Mesenchymal stem cell (in vitro differentiated cells and primary cell): ENCODE measurements around the gene PLAA. TPM values are rescaled to one million over a fixed set of nuclear protein-coding genes. Genes with fewer than 3 reads are reported as not detected.

ENCODE experiments used
- DNase-seq: peaks from one replicate; pipeline ENCODE4 v3.0.0-alpha.2; 2013
- H2AFZ ChIP-seq: one replicate; pipeline ENCODE4 v1.6.1; 2013; ENCODE audit warnings: low read depth, mild to moderate bottlenecking, control low read depth, inconsistent platforms, low read length, moderate library complexity
- H2AK5ac ChIP-seq: 2 replicates; pipeline ENCODE4 v1.6.1; 2013; ENCODE audit warnings: low read length, moderate library complexity, mild to moderate bottlenecking, inconsistent platforms; ENCODE audit not compliant: severe bottlenecking
- H2BK120ac ChIP-seq: one replicate; pipeline ENCODE4 v1.6.1; 2013; ENCODE audit warnings: low read depth, mild to moderate bottlenecking, inconsistent platforms, low read length, moderate library complexity
- H2BK12ac ChIP-seq, 2 experiments: one replicate each; pipeline ENCODE4 v1.6.1; 2013; ENCODE audit warnings: inconsistent platforms in 2 of 2, low read length in 2 of 2, mild to moderate bottlenecking in 2 of 2, moderate library complexity in 2 of 2, control low read depth in 1 of 2
- H2BK15ac ChIP-seq: one replicate; pipeline ENCODE4 v1.6.1; 2013; ENCODE audit warnings: mild to moderate bottlenecking, low read depth, inconsistent platforms; ENCODE audit not compliant: poor library complexity, severe bottlenecking
- H2BK5ac ChIP-seq: 2 replicates; pipeline ENCODE4 v1.6.1; 2013; ENCODE audit warnings: low read depth, mild to moderate bottlenecking, low read length, control low read depth, inconsistent platforms; ENCODE audit not compliant: poor library complexity, severe bottlenecking
- H3K14ac ChIP-seq, 2 experiments: one replicate each; pipeline ENCODE4 v1.6.1; 2013; ENCODE audit warnings: inconsistent platforms in 2 of 2, low read length in 2 of 2, control low read depth in 1 of 2, mild to moderate bottlenecking in 1 of 2, moderate library complexity in 1 of 2
- H3K18ac ChIP-seq, 2 experiments: one replicate each; pipeline ENCODE4 v1.6.1; 2013; ENCODE audit warnings: inconsistent platforms in 2 of 2, low read length in 2 of 2, control low read depth in 1 of 2, low read depth in 1 of 2, mild to moderate bottlenecking in 1 of 2
- H3K23ac ChIP-seq, 2 experiments: one replicate each; pipeline ENCODE4 v1.6.1; 2013; ENCODE audit warnings: inconsistent platforms in 2 of 2, low read length in 2 of 2, mild to moderate bottlenecking in 2 of 2, moderate library complexity in 2 of 2, control low read depth in 1 of 2
- H3K27ac ChIP-seq: 2 replicates; pipeline ENCODE4 v1.5.1; 2013; ENCODE audit warnings: mild to moderate bottlenecking, moderate library complexity, low read length, control low read depth, inconsistent platforms; ENCODE audit not compliant: poor library complexity, severe bottlenecking
- H3K27me3 ChIP-seq, 2 experiments: 2 replicates each; pipeline versions ENCODE4 v1.6.1 to v1.7.0; 2013; ENCODE audit warnings: low read length in 2 of 2, mild to moderate bottlenecking in 2 of 2, moderate library complexity in 2 of 2, control low read depth in 1 of 2, inconsistent platforms in 1 of 2; ENCODE audit not compliant: control insufficient read depth in 1 of 2, insufficient read depth in 1 of 2
- H3K36me3 ChIP-seq, 2 experiments: 2 replicates each; pipeline versions ENCODE4 v1.6.1 to v1.7.0; 2013; ENCODE audit warnings: low read length in 2 of 2, control low read depth in 1 of 2, inconsistent platforms in 1 of 2, low read depth in 1 of 2, mild to moderate bottlenecking in 1 of 2; ENCODE audit not compliant: insufficient read depth in 2 of 2, control insufficient read depth in 1 of 2
- H3K4ac ChIP-seq, 2 experiments: one replicate each; pipeline ENCODE4 v1.6.1; 2013; ENCODE audit warnings: inconsistent platforms in 2 of 2, low read length in 2 of 2, mild to moderate bottlenecking in 2 of 2, moderate library complexity in 2 of 2, control low read depth in 1 of 2, low read depth in 1 of 2
- H3K4me1 ChIP-seq: 2 replicates; pipeline ENCODE4 v1.6.1; 2013; ENCODE audit warnings: low read depth, low read length, control low read depth; ENCODE audit not compliant: control insufficient read depth, insufficient read depth
- H3K4me2 ChIP-seq: 2 replicates; pipeline ENCODE4 v1.6.1; 2013; ENCODE audit warnings: low read length, mild to moderate bottlenecking, inconsistent platforms; ENCODE audit not compliant: poor library complexity, severe bottlenecking
- H3K4me3 ChIP-seq, 2 experiments: 2 replicates each; pipeline versions ENCODE4 v1.5.1 to v1.7.0; 2013; ENCODE audit warnings: low read length in 2 of 2, mild to moderate bottlenecking in 2 of 2, control low read depth in 1 of 2, low read depth in 1 of 2; ENCODE audit not compliant: insufficient read depth in 1 of 2
- H3K79me1 ChIP-seq: replicated peaks from 2 replicates; pipeline ENCODE4 v1.6.1; 2013; ENCODE audit warnings: mild to moderate bottlenecking, control low read depth, low read length, inconsistent platforms; ENCODE audit not compliant: poor library complexity, severe bottlenecking
- H3K9ac ChIP-seq: 2 replicates; pipeline ENCODE4 v1.7.0; 2013; ENCODE audit warnings: mild to moderate bottlenecking, low read length, moderate library complexity
- H3K9me3 ChIP-seq: 2 replicates; pipeline ENCODE4 v1.7.0; 2013; ENCODE audit warnings: mild to moderate bottlenecking, low read length; ENCODE audit not compliant: control insufficient read depth
- H4K8ac ChIP-seq: one replicate; pipeline ENCODE4 v1.6.1; 2013; ENCODE audit warnings: inconsistent platforms, mild to moderate bottlenecking, low read length, moderate library complexity
- H4K91ac ChIP-seq: one replicate; pipeline ENCODE4 v1.6.1; 2013; ENCODE audit warnings: mild to moderate bottlenecking, low read length, inconsistent platforms
- WGBS: methylation state at CpG from one replicate; pipeline ENCODE4 v1.1.7; 2013; ENCODE audit warnings: mixed read lengths; 5-methylcytosine and 5-hydroxymethylcytosine counted together
- small RNA-seq: library from polyadenylated mRNA; stranded (forward); fragments of <200 nt; extraction: miRNeasy Mini kit (QIAGEN cat#:217004); gene quantifications from one replicate; pipeline ENCODE3, GENCODE V24; 2013; ENCODE audit warnings: low read depth

PLAA gene

GRCh38 chr9:26856413-26857032 lies 90.5 kb downstream of the PLAA start:
- Histone ChIP-seq H3K14ac (no peak overlapping the region), H2AK5ac (no peak overlapping the region), H2BK12ac (no peak overlapping the region), H3K4ac (no peak overlapping the region), H2BK15ac (no peak overlapping the region), H2BK120ac (no peak overlapping the region), H3K4me1 (no peaks in the 10 kb centered on the region), H3K9me3 (peaks cover 2% of the 10 kb centered on the region), H4K8ac (no peak overlapping the region), H3K4me3 (no peak overlapping the region), H3K27ac (no peak overlapping the region), H2BK5ac (no peak overlapping the region), H4K91ac (no peak overlapping the region), H3K23ac (no peak overlapping the region), H2AFZ (no peak overlapping the region), H3K27me3 (no peaks in the 10 kb centered on the region), H3K9ac (no peak overlapping the region), H3K36me3 (peaks cover 0 to 43% of the 10 kb centered on the region in 2 experiments), H3K79me1 (peaks cover 6% of the 10 kb centered on the region), H3K18ac (peak overlapping the region in 1 of 2 experiments; percentile 24), H3K4me2 (no peak overlapping the region)
- 88% methylated on average over 1 of the region's 1 CpG for WGBS
- DNase-seq: peak; percentile 43

Small RNA genes lying within 50 kb of the gene (small RNA-seq; reads per million reads assigned to genes)
- not detected for gene RN7SL100P
